NCI-H2196 (cell line): ENCODE measurements around the gene CCNC.

Experiments used
- DNase-seq: peaks from one replicate; lab custom pipeline; 2025; ENCODE audit not compliant: unreplicated experiment; lab: John Stamatoyannopoulos, UW

The CCNC gene

GRCh38 chr6:99568103-99568933, at the start of gene CCNC:
TSS of gene CCNC (minus strand) at chr6:99568660. CDS start at chr6:99568527, 133 bp downstream.
- peak; percentile 96 for DNase-seq

GRCh38 chr6:99617131-99617530, 48.7 kb upstream of the CCNC start:
- no peak for DNase-seq

GRCh38 chr6:99614430-99615186, 46.1 kb upstream of the CCNC start:
- no peak for DNase-seq

GRCh38 chr6:99613705-99614429, 45.4 kb upstream of the CCNC start:
- DNase-seq: peak; percentile 52

GRCh38 chr6:99613409-99613704, 44.9 kb upstream of the CCNC start:
- DNase-seq: peak; percentile 52

- no peak for DNase-seq
These were observed 44.3 kb upstream of the CCNC start for GRCh38 chr6:99612551-99613408.

- DNase-seq: no peak
These were observed 42.7 kb upstream of the CCNC start for GRCh38 chr6:99611148-99611547.

- DNase-seq: no peak
These were observed 41.5 kb upstream of the CCNC start for GRCh38 chr6:99609905-99610489.

GRCh38 chr6:99608886-99609482, 40.5 kb upstream of the CCNC start:
- no peak for DNase-seq

GRCh38 chr6:99608059-99608885, 39.8 kb upstream of the CCNC start:
- no peak for DNase-seq

GRCh38 chr6:99607416-99608036, 39.1 kb upstream of the CCNC start:
- no peak for DNase-seq

- no peak for DNase-seq
These were observed 38.4 kb upstream of the CCNC start, which contains the start of gene PRDM13 for GRCh38 chr6:99606656-99607415. TSS of gene PRDM13 (plus strand) at chr6:99606833. CDS start at chr6:99607035, 202 bp downstream.

GRCh38 chr6:99605911-99606655, 37.6 kb upstream of the CCNC start:
- no peak for DNase-seq

- no peak for DNase-seq
These were observed 36.7 kb upstream of the CCNC start for GRCh38 chr6:99605074-99605734.

- DNase-seq: no peak
These were observed 36.0 kb upstream of the CCNC start for GRCh38 chr6:99604166-99605073.
